Activated gamma-delta T cell treated with anti-CD3 and anti-CD28 coated beads, Interleukin-2, amount 50 U/mL, for 16 hours (primary cell): ENCODE results near the gene SPOCK2.
A peak's percentile ranks its signal among the peaks of the same experiment; 100 is the strongest.
"Not testable (repeated sequence)": the region's sequence is repeated elsewhere in the genome, so short reads cannot be mapped to it uniquely, and the experiment has no call there.

Source experiments
- DNase-seq: peaks from one replicate; pipeline ENCODE4 v3.0.0-alpha.2; 2020; ENCODE audit warnings: low read depth

Gene SPOCK2, protein sequence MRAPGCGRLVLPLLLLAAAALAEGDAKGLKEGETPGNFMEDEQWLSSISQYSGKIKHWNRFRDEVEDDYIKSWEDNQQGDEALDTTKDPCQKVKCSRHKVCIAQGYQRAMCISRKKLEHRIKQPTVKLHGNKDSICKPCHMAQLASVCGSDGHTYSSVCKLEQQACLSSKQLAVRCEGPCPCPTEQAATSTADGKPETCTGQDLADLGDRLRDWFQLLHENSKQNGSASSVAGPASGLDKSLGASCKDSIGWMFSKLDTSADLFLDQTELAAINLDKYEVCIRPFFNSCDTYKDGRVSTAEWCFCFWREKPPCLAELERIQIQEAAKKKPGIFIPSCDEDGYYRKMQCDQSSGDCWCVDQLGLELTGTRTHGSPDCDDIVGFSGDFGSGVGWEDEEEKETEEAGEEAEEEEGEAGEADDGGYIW

DNA sequence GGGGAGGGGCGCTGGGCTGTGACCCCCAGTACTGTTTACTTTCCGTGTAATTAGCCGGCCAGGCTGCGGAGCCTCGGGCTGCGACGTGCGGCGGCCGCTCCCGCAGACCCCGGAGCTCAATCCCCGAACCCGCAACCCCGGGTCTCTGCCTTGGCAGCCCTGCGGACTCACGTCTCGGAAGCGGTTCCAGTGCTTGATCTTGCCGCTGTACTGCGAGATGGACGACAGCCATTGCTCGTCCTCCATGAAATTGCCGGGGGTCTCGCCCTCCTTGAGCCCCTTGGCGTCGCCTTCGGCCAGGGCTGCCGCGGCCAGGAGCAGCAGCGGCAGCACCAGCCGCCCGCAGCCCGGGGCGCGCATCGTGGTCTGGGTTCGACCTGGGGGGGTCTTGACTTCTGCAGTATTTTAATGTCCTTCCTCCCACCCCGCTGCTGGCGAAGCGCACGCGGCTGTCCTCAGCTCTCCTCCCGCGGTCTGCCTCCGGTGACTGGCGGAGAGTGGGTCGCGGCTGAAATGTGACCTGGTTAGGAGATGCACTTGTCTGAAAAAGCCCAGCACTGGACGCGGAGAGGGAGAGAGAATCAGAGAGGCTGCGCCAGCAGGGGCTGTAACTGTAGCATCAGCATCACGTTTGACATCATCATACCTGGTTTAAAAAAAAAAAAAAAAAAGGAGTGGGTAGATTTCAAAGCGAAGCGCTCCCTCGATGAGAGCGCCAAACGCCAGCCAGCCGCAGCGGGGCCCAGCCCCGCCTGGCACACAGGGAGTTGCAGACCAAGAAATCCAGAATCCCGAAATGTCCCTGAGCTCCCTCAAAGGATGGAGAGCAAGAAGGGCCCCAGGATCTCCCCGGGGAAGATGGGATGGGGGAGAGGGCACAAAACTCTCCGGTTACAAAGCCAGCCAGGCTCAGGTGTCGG is at the start of gene SPOCK2:
Gene SPOCK2, minus strand, starts transcription at position 583 of the 920 bp plus-strand sequence. Its CDS starts 223 bp downstream, at position 360.
- peak; percentile 53 for DNase-seq

DNA sequence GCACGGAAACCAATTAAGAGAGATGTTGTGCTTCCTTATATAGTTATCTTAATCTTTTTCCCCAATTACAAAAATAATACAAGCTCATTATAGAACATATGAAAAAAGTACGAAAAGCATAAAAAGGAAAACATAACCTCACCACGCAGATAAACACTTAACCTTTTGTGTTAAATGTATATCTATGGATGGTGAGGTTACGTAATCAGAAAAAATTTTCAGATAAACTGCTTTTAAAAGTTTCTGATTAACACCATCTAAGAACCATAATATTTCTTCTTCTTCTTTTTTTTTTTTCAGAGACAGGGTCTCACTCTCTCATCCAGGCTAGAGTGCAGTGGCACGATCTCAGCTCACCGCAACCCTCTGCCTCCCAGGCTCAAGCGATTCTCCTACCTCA is 49.2 kb upstream of the SPOCK2 start:
- no peak for DNase-seq

DNA sequence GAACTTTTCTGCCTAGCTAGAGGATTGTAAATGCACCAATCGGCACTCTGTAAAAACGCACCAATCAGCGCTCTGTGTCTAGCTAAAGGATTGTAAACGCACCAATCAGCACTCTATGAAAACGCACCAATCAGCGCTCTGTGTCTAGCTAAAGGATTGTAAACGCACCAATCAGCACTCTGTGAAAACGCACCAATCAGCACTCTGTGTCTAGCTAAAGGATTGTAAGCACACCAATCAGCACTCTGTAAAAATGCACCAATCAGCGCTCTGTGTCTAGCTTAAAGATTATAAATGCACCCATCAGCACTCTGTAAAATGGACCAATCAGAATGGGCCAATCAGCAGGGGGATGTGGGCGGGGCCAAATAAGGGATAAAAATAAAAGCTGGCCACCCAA is 47.9 kb upstream of the SPOCK2 start:
- not testable (repeated sequence) for DNase-seq

DNA sequence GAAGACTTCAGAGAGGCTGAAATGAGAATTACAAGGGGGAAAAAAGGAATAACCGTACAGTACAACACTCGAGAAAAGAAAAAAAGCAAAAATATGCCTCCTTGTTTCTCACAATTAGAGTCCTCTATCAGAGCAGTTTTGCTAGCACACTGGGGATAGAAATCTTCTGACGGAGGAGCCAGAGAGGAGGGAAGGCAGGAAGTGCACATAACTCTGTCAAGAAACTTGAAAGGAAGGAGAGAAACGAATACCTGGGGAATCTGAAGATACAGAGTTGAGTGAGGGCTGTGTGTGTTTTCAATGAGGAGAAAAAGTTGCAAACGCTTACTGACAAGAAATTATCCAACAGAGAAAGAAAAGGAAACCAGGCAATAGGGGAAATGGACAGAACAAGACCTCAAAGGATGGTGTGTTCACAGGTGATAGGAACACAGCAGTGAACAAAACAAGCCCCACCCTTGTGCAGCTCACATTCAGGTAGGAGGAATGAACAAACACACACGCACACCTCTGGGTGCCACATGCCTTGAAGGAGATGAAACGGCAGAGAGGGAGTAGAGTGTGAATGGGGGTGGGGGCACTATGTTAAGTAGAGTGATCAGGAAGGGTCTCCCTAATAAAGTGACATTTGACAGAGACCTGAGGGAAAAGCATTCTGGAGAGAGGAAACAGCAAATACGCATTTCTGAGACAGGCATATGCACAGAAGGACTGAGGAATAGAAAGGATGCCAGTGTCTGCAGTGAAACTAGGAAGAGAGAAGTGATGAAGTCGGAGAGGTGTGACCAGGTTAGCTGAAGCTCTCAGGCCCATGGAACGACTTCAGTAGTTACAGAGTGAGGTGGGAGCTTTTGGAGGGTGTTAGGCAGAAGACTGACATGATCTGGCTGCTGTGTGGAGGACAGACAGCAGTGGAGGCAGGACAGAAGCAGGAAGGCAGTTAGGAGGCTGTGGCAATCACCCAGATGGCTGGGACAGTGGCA is 46.7 kb upstream of the SPOCK2 start:
- DNase-seq: no peak

DNA sequence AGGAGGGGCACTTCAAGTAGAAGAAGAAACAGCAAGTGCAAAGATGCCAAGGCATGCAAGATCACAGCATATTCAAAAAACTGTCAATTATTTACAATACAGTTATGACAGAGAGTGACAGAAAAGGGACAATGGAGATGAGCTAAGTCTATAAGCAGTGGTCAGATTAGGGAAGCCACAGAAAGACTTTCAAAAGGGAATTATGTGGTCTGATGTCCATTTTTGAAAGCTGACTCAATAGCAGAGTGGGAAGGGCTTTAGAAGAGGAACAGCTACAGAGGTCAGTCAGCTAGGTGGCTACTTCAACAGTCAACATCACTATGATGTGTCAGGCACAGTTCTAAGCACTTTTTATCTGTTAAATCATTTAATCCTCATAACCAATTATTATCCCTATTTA is 45.2 kb upstream of the SPOCK2 start:
- no peak for DNase-seq

DNA sequence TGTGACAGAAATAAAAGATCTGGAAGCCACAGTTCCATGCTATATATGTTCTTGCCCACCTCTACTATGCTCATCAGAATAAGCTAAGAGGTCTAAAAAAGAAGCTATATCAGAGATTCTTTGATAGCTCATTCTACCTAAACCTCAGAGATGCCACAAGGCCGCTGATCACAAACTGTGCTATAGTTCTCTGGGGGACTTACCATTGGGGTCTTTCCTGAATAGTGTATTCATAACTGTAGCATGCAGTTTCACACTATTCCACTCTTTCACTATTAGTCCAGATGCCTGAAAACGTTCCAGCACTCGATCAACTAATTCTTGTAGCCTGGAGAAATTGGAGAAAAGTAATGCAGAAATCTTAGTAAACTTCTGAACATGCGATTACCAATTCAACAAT is 44.5 kb upstream of the SPOCK2 start:
- DNase-seq: no peak

DNA sequence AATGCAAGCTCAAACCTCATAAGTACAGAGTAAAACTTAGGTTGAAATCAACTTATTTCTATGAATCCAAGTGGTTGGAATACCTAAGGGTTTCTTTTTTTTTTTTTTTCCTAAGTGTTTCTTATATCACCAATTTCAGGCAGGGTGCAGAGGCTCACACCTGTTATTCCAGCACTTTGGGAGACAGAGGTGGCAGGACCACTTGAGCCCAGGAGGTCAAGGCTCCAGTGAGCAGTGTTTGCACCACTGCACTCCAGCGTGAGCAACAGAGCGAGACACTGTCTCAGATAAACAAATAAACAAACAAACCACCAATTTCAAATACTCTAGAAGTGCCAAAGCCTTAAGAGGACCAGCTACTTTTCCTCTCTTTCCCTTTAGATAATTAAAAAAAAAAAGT is 39.2 kb upstream of the SPOCK2 start:
- no peak for DNase-seq

DNA sequence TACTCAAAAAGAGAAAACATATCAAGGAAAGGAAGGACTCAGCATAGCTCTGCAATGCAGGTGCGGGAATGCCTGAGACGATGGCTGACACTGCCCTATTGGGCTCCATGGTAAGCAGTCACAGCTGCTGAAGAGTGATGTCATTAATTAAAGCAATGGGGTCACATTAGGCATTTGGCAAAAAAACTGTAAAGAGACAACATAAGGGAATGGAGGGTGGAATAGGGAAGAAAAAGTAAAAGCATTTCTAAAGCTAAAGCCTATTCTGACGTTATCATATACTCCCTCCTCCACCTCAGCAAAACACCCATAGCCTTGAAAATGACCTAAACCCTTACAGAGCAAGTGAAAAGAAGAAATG is 38.5 kb upstream of the SPOCK2 start:
- no peak for DNase-seq

DNA sequence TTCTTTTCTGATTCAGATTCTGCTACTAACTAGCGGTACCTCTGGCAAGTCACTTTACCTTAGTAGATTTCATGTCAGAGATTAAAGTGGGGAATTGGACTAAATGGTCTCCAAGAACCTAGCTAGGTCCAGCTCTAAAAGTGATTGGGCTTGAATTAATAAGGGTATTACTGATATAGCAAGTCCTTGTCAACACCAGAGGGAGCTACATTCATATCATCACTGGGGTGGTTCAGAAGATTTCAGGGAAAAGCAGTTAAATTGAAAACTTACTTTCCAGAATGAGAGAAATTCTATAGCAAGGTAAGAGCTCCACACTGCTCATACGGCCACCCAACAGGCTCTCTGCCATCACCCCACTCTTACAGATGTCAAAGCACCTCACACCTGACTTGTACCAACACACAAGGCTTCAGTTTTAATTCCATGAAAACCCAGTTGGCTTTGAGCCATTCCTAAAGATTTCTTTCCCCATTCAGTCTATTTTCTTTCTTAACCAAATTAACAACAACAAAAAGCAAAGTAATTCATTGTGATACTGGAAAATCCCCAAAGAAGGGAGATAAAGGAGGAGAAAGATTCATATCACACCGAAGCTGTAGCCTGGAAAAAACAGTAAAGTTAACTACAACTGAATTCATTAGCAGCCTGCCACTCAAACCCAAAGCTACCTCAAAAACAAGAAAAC is 38.0 kb upstream of the SPOCK2 start:
- no peak for DNase-seq

DNA sequence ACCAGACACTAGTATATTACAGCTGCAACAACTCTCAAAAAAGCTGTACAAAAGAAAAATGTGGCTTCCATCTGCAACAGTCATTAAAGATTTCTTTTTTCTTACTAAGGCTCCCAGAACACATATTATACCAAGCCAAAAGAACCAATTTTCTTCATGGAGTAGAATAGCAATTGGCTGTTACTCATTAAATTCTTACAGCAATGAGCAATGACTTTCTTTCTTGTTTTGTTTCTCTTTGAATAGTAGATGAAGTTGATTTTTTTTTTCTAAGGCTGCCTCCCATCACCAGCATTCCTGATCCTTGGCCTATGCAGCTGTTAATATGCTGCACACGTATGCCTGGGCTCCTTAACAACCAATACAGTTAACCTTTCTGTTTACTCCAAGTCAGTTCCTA is 36.6 kb upstream of the SPOCK2 start:
- no peak for DNase-seq

DNA sequence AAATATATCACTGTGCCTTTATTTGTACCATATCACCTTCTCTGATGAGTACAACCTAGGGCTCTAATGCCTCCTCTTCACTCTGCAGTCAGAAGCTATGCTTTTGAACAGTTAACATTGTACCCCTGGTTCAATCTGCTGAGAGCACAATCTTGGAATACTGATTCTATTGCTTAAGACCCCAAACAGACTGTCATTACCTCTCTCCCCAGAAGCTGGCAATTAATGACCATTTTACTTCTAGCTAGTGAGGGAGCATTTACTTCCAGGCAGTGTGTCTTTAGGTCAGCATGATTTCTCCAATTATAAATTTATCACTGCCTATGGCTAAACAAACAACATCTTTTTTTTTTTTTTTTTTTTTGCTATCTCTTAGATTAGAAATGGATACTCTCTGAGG is 36.0 kb upstream of the SPOCK2 start:
- DNase-seq: no peak

DNA sequence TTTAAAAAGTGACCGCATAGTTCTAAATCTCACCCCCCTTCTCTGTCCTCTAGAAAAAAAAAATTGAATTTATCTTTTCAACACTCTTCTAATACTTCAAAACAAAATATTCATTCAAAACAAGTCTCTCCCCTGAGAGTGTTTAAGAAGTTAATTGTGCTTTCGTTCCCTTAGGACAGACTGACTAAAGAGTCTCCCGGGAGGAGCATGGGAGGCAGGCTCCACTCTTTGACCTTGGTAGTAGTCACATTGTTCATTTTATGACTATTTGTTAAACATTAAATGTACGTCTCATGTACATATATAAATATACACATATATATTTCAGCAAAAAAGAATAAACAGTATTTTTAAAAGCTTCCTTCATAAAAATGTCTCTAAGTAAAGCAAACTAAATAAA is 35.3 kb upstream of the SPOCK2 start:
- no peak for DNase-seq

DNA sequence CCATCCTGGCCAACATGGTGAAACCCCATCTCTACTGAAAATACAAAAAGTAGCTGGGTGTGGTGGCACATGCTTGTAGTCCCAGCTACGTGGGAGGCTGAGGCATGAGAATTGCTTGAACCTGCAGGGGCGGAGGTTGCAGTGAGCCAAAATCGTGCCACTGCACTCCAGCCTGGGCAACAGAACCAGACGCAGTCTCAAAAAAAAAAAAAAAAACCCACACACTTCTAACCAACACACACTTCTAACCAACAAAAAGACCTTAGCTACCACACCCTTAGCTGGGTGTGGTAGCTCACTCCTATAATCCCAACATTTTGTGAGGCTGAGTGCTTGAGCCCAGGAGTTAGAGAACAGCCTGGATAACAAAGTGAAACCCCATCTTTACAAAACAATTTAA is 33.9 kb upstream of the SPOCK2 start:
- no peak for DNase-seq

DNA sequence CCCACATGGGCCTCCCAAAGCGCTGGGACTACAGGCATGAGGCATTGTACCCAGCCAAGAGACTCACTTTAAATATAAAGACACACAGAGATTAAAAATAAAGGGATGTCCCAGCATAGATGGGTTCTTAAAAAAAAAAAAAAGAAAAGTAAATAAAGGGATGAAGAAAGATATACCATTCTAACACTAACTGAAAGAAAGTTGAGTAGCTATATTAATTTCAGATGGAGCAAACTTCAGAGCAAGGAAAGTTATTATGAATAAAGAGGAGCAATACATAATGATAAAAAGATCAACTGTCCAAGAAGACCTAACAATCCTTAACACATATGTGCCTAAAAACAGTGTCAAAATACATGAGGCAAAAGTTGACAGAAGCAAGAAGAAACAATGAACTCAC is 33.0 kb upstream of the SPOCK2 start:
- DNase-seq: no peak

DNA sequence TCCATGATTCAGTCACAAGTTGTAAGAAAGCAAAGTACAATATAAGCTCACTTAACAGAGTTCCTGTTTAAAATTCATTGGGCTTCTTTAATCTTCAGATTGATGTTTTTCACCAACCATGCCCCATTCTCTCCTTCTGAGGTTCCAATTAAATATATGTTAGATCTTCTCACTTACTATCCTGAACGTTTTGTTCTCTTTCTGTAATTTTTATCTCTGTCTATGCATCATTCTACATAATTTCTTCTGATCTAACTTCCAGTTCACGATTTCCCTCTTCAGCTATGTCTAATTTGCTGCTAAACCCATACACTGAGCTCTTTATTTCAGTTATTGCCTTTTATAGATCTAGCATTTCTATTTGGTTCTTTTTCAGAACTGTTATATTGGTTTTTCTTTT is 28.0 kb upstream of the SPOCK2 start:
- DNase-seq: no peak

DNA sequence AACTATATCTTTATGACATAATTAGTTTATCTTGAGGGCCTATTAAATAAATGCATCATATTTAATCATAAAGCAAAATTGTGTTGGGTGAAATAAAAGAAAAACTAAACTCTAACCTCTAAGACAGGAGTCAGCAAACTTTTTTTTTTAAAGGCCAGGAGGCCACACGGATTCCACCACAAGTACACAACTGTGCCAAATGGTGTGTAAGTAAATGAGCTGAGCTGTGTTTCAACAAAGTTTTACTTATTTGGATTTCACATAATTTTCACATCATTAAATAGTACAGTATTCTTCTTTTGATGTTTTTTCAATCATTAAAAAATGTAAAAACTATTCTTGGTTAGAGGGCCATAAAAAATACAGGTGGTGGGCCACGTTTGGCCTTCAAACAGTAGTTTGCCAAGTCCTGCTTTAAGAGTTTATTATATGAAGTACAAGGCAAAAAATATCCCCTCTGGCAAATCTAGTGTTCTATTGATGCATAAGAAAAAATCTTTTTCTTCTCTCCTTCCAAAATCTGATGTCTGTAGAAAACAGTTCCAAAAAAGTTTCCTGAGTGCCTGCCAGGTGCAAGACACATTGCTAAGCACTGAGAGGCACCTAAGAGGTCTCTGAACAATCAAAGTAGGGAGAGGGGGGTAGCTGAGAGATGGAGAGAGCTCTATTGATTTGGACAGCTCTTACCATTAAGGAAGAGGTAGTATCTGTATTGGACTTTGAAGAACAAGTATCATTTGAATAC is 26.5 kb upstream of the SPOCK2 start:
- no peak for DNase-seq

DNA sequence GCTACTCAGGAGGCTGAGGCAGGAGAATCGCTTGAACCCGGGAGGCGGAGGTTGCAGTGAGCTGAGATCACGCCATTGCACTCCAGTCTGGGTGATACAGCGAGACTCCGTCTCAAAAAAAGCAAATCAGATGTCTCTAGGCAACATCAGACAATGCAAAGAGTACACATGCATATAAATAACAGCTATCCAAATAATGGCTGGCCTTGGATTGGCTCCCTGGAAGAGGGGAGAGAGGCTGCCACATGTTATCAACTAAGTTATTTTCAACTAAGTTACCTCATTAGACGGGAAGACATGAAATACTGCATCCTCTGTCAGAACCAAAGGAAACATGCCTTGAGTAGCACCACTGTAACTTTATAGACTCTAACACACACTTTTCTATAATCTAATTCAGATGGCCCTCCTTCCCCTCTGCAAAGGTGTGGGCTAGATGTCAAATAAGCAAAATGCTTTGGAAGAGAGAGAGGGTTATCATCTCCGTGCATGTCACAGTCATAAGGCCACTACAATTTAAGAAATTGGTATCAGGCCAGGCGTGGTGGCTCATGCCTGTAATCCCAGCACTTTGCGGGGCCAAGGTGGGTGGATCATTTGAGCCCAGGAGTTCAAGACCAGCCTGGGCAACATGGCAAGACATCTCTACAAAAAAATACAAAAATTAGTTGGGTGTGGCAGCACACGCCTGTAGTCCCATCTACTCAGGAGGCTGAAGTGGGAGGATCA is 22.5 kb upstream of the SPOCK2 start:
- DNase-seq: no peak

DNA sequence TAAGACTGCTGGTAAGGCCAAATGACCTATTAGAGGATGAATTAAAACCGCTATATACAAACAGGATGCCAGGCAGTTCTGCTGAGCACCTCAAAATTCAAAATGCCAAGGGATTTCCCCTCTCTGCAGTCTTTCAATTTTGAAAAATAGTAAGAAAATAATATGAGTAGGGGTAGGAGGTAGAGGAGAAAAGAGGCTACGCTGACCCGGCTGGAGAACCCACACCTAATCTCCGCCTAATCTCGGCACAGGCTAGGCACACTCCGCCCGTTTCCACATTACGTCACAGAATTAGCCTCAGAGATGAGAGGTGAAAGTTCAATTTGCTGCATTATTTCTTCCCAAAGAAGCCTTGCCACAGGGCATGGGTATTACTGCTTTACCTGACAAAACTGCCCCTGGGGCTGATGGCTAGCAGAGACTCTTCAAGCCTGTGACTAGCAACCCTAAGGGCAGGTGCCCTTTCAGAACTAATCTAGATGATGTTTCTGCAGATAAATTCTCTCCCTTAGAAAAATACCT is 21.3 kb upstream of the SPOCK2 start:
- DNase-seq: no peak

DNA sequence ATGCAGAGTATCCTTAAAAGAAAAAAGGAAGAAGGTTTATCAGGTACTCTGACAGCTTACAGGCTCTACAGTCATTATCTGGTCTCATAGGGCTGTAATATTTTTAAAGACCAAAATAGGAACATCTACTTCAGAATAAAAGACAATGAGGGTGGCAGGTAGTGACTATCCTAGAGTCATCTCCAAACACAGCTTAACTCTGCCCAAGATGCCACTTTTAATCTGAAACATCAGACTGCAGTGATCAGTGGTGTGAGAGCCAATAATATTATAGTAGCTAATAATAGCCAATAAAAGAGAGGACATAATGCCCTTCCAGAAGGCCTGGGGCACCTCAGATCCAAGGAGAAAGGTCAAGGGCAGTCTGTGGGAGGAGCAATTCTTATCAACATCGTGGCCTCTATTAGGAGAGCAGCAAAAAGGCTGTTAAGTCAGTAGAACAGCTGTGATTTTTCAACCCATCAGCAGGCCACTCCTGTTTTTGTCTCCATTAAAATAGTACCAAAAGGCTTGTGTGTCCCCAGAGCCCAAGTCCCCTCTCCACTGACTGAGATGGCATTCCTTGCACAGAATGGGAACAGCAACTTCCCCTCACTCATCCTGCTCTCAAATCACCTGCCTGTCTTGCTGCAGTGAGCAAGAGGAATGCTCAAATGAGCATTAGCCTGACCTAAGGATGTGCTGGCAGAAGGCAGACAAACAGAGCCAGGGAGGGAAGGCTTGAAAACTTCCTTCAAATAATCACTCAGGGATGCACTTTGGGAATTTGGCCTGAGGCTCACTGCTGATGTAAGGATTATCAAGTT is 20.7 kb upstream of the SPOCK2 start:
- DNase-seq: no peak
